Measurements from ENCODE around the gene TP53TG5. TPM values are rescaled to one million over a fixed set of nuclear protein-coding genes. Genes with fewer than 3 reads are reported as not detected.

The TP53TG5 gene
- total RNA-seq, 1 experiment from 2014 or later, result 0.85 TPM

- TF ChIP-seq, protein P1, sequence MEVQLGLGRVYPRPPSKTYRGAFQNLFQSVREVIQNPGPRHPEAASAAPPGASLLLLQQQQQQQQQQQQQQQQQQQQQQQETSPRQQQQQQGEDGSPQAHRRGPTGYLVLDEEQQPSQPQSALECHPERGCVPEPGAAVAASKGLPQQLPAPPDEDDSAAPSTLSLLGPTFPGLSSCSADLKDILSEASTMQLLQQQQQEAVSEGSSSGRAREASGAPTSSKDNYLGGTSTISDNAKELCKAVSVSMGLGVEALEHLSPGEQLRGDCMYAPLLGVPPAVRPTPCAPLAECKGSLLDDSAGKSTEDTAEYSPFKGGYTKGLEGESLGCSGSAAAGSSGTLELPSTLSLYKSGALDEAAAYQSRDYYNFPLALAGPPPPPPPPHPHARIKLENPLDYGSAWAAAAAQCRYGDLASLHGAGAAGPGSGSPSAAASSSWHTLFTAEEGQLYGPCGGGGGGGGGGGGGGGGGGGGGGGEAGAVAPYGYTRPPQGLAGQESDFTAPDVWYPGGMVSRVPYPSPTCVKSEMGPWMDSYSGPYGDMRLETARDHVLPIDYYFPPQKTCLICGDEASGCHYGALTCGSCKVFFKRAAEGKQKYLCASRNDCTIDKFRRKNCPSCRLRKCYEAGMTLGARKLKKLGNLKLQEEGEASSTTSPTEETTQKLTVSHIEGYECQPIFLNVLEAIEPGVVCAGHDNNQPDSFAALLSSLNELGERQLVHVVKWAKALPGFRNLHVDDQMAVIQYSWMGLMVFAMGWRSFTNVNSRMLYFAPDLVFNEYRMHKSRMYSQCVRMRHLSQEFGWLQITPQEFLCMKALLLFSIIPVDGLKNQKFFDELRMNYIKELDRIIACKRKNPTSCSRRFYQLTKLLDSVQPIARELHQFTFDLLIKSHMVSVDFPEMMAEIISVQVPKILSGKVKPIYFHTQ (CRISPR knock-in tag; IDR thresholded peaks at IDR 0.05), result no peak
- no peak for TF ChIP-seq JUN (CRISPR knock-in tag; IDR thresholded peaks at IDR 0.05)
- TF ChIP-seq ZBTB21 (CRISPR knock-in tag; IDR thresholded peaks at IDR 0.05; ENCODE audit: borderline replicate concordance), result no peak
- no peak for TF ChIP-seq ATF3 (CRISPR knock-in tag; conservative IDR thresholded peaks at IDR 0.05)
- no peak for TF ChIP-seq PRRX2 (CRISPR knock-in tag; IDR thresholded peaks at IDR 0.05)
- TF ChIP-seq ZNF423 (CRISPR knock-in tag; IDR thresholded peaks at IDR 0.05), result no peak
- TF ChIP-seq ETV6 (CRISPR knock-in tag; IDR thresholded peaks at IDR 0.05), result no peak
- TF ChIP-seq ZNF232 (CRISPR knock-in tag; IDR thresholded peaks at IDR 0.05), result no peak
- no peak for TF ChIP-seq SMAD3 (CRISPR knock-in tag; IDR thresholded peaks at IDR 0.05; ENCODE audit: borderline replicate concordance)
- TF ChIP-seq, protein P2, sequence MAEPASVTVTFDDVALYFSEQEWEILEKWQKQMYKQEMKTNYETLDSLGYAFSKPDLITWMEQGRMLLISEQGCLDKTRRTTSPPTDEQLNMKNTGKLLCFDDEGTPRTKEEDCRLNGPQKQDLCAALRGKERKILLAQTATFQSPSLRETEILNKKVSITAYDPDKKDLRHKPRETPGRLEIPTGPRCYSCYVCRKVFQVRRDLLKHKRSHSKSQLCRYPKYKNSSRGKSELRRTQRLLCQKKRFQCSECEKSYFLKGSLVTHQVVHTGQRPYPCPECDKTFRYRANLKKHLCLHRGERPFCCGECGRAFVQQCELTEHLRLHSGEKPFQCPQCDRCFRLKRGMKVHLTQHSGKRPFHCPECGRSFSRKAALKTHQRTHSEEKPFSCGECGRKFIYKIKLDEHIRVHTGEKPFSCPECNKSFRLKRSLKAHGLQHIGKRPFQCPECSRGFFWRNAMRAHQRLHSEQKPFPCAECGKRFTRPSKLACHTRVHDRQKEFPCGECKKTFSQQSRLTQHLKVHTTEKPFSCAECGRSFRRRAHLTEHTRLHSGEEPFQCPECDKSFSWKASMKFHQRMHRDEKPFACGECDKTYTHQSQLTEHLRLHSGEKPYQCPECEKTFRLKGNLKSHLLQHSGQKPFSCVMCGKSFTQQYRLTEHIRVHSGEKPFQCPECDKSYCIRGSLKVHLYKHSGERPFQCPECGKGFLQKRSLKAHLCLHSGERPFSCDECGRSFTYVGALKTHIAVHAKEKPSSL (CRISPR knock-in tag; conservative IDR thresholded peaks at IDR 0.05), result no peak
- no peak for TF ChIP-seq CBFB (CRISPR knock-in tag; IDR thresholded peaks at IDR 0.05; ENCODE audit: low read depth)
- TF ChIP-seq HMGXB4 (CRISPR knock-in tag; IDR thresholded peaks at IDR 0.05), result no peak
- TF ChIP-seq, protein P3, sequence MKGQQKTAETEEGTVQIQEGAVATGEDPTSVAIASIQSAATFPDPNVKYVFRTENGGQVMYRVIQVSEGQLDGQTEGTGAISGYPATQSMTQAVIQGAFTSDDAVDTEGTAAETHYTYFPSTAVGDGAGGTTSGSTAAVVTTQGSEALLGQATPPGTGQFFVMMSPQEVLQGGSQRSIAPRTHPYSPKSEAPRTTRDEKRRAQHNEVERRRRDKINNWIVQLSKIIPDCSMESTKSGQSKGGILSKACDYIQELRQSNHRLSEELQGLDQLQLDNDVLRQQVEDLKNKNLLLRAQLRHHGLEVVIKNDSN (CRISPR knock-in tag; IDR thresholded peaks at IDR 0.05), result no peak
Observed at GRCh38 chr20:45367126-45367525, 11.0 kb downstream of the TP53TG5 start (continued).

- TF ChIP-seq ERG (CRISPR knock-in tag; IDR thresholded peaks at IDR 0.05) (no peak), FOXP4 (CRISPR knock-in tag; IDR thresholded peaks at IDR 0.05) (no peak), PRRX2 (CRISPR knock-in tag; IDR thresholded peaks at IDR 0.05) (no peak), TP53 (CRISPR knock-in tag; IDR thresholded peaks at IDR 0.05) (no peak), MXD4 (CRISPR knock-in tag; IDR thresholded peaks at IDR 0.05; ENCODE audit: borderline replicate concordance) (no peak), OVOL2 (CRISPR knock-in tag; IDR thresholded peaks at IDR 0.05; ENCODE audit: borderline replicate concordance) (no peak)
- TF ChIP-seq, protein P3 (CRISPR knock-in tag; IDR thresholded peaks at IDR 0.05), result no peak
- TF ChIP-seq, protein P1 (CRISPR knock-in tag; IDR thresholded peaks at IDR 0.05), result no peak
- ATAC-seq, result no peak
- CTCF ChIA-PET, result interaction anchor here (1.5 to 2.0 kb wide), 2 partner anchors 44 to 70 kb away, joined by 4 to 5 read pairs; no protein-coding TSS in a partner anchor
- no peaks in the 10 kb centered on the region for H3K9me3 Mint-ChIP-seq
- no peak overlapping the region for H3K27ac Mint-ChIP-seq
- no peaks in the 10 kb centered on the region; the same call in none of the 2 replicates for H3K36me3 Mint-ChIP-seq
- no peak for DNase-seq (ENCODE audit: low spot score)
- no peaks in the 10 kb centered on the region; the same call in 1 of the 2 replicates for H3K27me3 Mint-ChIP-seq (ENCODE audit: low read depth)
- H3K4me1 Mint-ChIP-seq, result peaks cover 11% of the 10 kb centered on the region
- no peak overlapping the region for H3K4me3 Mint-ChIP-seq
- POLR2A ChIA-PET, result interaction anchor here (0.5 kb wide), 1 partner anchor 66 kb away, joined by 7 read pairs; no protein-coding TSS in a partner anchor
Observed at GRCh38 chr20:45366631-45367030, 11.5 kb downstream of the TP53TG5 start.
